Esophagus muscularis mucosa (tissue), 4 donors: ENCODE results near the gene CCDC40. TPM values are rescaled to one million over a fixed set of nuclear protein-coding genes. Genes with fewer than 3 reads are reported as not detected.

Source experiments
- DNase-seq: peaks from one replicate; pipeline ENCODE4 v3.0.0-alpha.2; 2017; ENCODE audit errors: extremely low spot score
- H3K27ac ChIP-seq, 4 donors: fragments of 200-600 bp; sonication (generic); replicated peaks in 1 of 4; 1 replicate in 3 of 4; 2 replicates in 1 of 4; pipeline ENCODE4 v1.5.1; 2016 to 2019; ENCODE audit warnings: mild to moderate bottlenecking in 1 of 4
- H3K27me3 ChIP-seq, 4 donors: fragments of 200-600 bp; sonication (generic); one replicate each; pipeline versions ENCODE4 v1.5.1 to v1.6.0; 2016 to 2019
- H3K36me3 ChIP-seq, 4 donors: fragments of 200-600 bp; sonication (generic); one replicate each; pipeline ENCODE4 v1.5.1; 2016 to 2019
- H3K4me1 ChIP-seq, 4 donors: fragments of 200-600 bp; sonication (generic); one replicate each; pipeline ENCODE4 v1.5.1; 2016 to 2019
- H3K4me3 ChIP-seq, 4 donors: fragments of 200-600 bp; sonication (generic); 1 replicate in 2 of 4; 2 replicates in 2 of 4; pipeline ENCODE4 v1.5.1; 2016 to 2019; ENCODE audit warnings: mild to moderate bottlenecking in 4 of 4, moderate library complexity in 1 of 4
- H3K9me3 ChIP-seq, 4 donors: fragments of 200-600 bp; sonication (generic); 1 replicate in 3 of 4; 2 replicates in 1 of 4; pipeline ENCODE4 v1.5.1; 2016 to 2019
- CTCF ChIP-seq, 3 experiments: fragments of 200-600 bp in 2 of 3; fragments of 450-650 bp in 1 of 3; sonication (generic) in 2 of 3; IDR thresholded peaks; one replicate each; pipeline ENCODE4 v1.5.1; 2017 to 2019; ENCODE audit warnings: antibody characterized with exemption in 3 of 3, mild to moderate bottlenecking in 2 of 3, moderate library complexity in 1 of 3
- EP300 ChIP-seq: sonication (generic); formaldehyde crosslinking; IDR thresholded peaks from one replicate; pipeline ENCODE4 v1.6.1; 2017; ENCODE audit warnings: antibody characterized with exemption
- POLR2A ChIP-seq: fragments of 450-650 bp; IDR thresholded peaks from one replicate; pipeline ENCODE4 v1.6.1; 2017; ENCODE audit warnings: antibody characterized with exemption, moderate library complexity, mild to moderate bottlenecking, low read depth
- POLR2AphosphoS5 ChIP-seq, 2 donors: sonication (generic); formaldehyde crosslinking; IDR thresholded peaks; one replicate each; pipeline ENCODE4 v1.6.1; 2017; ENCODE audit warnings: antibody characterized with exemption in 2 of 2
- WGBS: methylation state at CpG from one replicate; pipeline ENCODE4 v1.1.5; 2018; 5-methylcytosine and 5-hydroxymethylcytosine counted together
- intact Hi-C: fragments of 100-400 bp; cut with DNase I; formaldehyde crosslinking; loops from one replicate; pipeline ENCODE4 v1.15.1; 2023
- total RNA-seq, 4 donors: library from RNA; depleted of rRNA; stranded (reverse); fragments of >200 nt; gene quantifications; one replicate each; pipeline versions ENCODE4 v1.1.0 to v1.2.1, GENCODE V29; 2016

CCDC40 gene
- total RNA-seq, 4 donors from 2014 or later = 4.9 to 9.5 (median 7.8) TPM

DNA sequence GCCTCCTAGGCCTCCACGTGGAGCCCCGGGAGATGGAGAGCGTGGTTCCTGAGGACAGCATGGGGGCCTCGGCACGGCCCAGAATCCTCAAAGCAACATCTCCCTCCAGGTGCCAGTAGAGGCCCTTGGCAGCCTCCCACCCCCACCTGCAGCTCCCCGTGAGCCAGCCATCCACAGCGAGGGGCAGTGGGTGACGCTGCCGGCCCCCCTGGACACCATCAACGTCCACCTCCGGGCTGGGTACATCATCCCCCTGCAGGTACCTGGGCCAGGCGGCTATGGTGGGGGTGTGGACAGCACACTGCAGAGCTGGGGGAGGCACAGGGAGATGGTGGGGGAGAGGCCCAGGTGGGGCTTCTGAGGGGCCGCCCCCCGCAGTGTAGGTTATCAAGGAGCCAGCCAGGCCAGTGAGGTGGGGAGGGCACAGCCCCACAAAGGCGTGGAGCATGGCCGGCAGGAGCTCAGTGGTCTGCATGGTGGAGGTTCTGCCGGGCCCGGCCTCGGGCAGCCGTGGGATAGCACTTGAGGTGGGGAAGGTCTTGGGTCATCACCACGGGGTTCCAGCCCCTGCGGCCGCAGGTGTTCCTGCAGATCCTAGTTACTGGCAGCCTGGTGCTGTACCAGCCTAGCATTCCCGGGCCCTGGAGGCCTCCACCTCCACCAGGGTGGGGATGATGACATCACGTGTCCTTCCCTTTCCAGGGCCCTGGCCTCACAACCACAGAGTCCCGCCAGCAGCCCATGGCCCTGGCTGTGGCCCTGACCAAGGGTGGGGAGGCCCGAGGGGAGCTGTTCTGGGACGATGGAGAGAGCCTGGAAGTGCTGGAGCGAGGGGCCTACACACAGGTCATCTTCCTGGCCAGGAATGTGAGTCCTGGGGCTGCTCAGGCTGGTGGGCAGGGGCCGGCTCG is 81.3 kb downstream of the CCDC40 start:
- WGBS = 92% methylated on average over 22 of the region's 31 CpGs
- TF ChIP-seq POLR2AphosphoS5 (IDR thresholded peaks at IDR 0.05) (no peak), EP300 (no peak), POLR2A (no peak), CTCF (IDR thresholded peaks at IDR 0.05) (no peak)
- H3K27me3 ChIP-seq = peaks cover 0 to 4% (median 0%) of the 10 kb centered on the region in 4 donors
- H3K36me3 ChIP-seq = peaks cover 6 to 37% (median 18%) of the 10 kb centered on the region in 4 donors
- H3K4me1 ChIP-seq = peaks cover 0 to 5% (median 0%) of the 10 kb centered on the region in 4 donors
- no peak overlapping the region for H3K4me3 ChIP-seq
- DNase-seq = no peak
- H3K27ac ChIP-seq = no peak overlapping the region
- intact Hi-C loops = no loop called here
- H3K9me3 ChIP-seq = no peaks in the 10 kb centered on the region

GRCh38 chr17:80118601-80119270 is 82.3 kb downstream of the CCDC40 start:
- Histone ChIP-seq H3K9me3 (no peaks in the 10 kb centered on the region), H3K27ac (no peak overlapping the region), H3K4me1 (peaks cover 0 to 5% (median 0%) of the 10 kb centered on the region in 4 donors), H3K36me3 (peaks cover 6 to 30% (median 14%) of the 10 kb centered on the region in 4 donors), H3K27me3 (peaks cover 0 to 12% (median 0%) of the 10 kb centered on the region in 4 donors), H3K4me3 (no peak overlapping the region)
- intact Hi-C loops = no loop called here
- WGBS = 94% methylated on average over 9 of the region's 35 CpGs
- DNase-seq = no peak
- TF ChIP-seq CTCF (IDR thresholded peaks at IDR 0.05) = no peak
- TF ChIP-seq POLR2A = no peak
- no peak for TF ChIP-seq EP300
- no peak for TF ChIP-seq POLR2AphosphoS5 (IDR thresholded peaks at IDR 0.05)

DNA sequence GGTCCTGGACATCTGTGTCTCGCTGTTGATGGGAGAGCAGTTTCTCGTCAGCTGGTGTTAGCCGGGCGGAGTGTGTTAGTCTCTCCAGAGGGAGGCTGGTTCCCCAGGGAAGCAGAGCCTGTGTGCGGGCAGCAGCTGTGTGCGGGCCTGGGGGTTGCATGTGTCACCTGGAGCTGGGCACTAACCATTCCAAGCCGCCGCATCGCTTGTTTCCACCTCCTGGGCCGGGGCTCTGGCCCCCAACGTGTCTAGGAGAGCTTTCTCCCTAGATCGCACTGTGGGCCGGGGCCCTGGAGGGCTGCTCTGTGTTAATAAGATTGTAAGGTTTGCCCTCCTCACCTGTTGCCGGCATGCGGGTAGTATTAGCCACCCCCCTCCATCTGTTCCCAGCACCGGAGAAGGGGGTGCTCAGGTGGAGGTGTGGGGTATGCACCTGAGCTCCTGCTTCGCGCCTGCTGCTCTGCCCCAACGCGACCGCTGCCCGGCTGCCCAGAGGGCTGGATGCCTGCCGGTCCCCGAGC is 82.9 kb downstream of the CCDC40 start:
- TF ChIP-seq POLR2AphosphoS5 (IDR thresholded peaks at IDR 0.05) (no peak), EP300 (no peak), POLR2A (no peak), CTCF (IDR thresholded peaks at IDR 0.05) (no peak)
- no peak overlapping the region for H3K4me3 ChIP-seq
- no peak overlapping the region for H3K27ac ChIP-seq
- WGBS = 87% methylated on average over 20 of the region's 24 CpGs
- peaks cover 0 to 17% (median 0%) of the 10 kb centered on the region in 4 donors for H3K27me3 ChIP-seq
- H3K36me3 ChIP-seq = peaks cover 6 to 30% (median 14%) of the 10 kb centered on the region in 4 donors
- intact Hi-C loops = no loop called here
- no peak for DNase-seq
- peaks cover 0 to 5% (median 0%) of the 10 kb centered on the region in 4 donors for H3K4me1 ChIP-seq
- no peaks in the 10 kb centered on the region for H3K9me3 ChIP-seq

- TF ChIP-seq EP300 (no peak), POLR2A (no peak), POLR2AphosphoS5 (IDR thresholded peaks at IDR 0.05) (no peak), CTCF (IDR thresholded peaks at IDR 0.05) (no peak)
- Histone ChIP-seq H3K36me3 (peaks cover 6 to 30% (median 14%) of the 10 kb centered on the region in 4 donors), H3K27ac (no peak overlapping the region), H3K4me1 (peaks cover 0 to 5% (median 0%) of the 10 kb centered on the region in 4 donors), H3K4me3 (no peak overlapping the region), H3K27me3 (peaks cover 0 to 23% (median 0%) of the 10 kb centered on the region in 4 donors), H3K9me3 (no peaks in the 10 kb centered on the region)
- 87% methylated on average over 9 of the region's 9 CpGs for WGBS
- intact Hi-C loops = no loop called here
- DNase-seq = no peak
These were observed 83.4 kb downstream of the CCDC40 start for GRCh38 chr17:80119839-80120238.
